Mesenteric fat pad (tissue), 1 donor: ENCODE data around the gene TSC22D1. TPM values are rescaled to one million over a fixed set of nuclear protein-coding genes. Genes with fewer than 3 reads are reported as not detected.
A peak's percentile ranks its signal among the peaks of the same experiment; 100 is the strongest.
"Not testable (repeated sequence)": the region's sequence is repeated elsewhere in the genome, so short reads cannot be mapped to it uniquely, and the experiment has no call there.

ENCODE experiments used
- DNase-seq: peaks from one replicate; pipeline ENCODE4 v3.0.0-alpha.2; 2020; ENCODE audit warnings: low spot score
- long read RNA-seq: library from polyadenylated mRNA; unstranded; transcript quantifications from one replicate; pipeline ENCODE4 v2.0.0, GENCODE V29; 2020
- total RNA-seq: library from RNA; stranded (reverse); fragmentation: NEBNext Ultra II Directional; extraction: Animal tissue kit (Norgen Biotek cat#: 25700); gene quantifications from one replicate; pipeline ENCODE4 v1.2.1, GENCODE V29; 2021
- donor health status: DM: yes; HTN: yes; CAD: no.

Gene TSC22D1
- total RNA-seq = 82.0 TPM
- long read RNA-seq, full-length matches to known transcripts = 456 of 472 reads
- long read RNA-seq, partial matches to known transcripts = 1 of 472 reads
- long read RNA-seq, other reads (novel, unspliced or antisense) = 15 of 472 reads

DNA sequence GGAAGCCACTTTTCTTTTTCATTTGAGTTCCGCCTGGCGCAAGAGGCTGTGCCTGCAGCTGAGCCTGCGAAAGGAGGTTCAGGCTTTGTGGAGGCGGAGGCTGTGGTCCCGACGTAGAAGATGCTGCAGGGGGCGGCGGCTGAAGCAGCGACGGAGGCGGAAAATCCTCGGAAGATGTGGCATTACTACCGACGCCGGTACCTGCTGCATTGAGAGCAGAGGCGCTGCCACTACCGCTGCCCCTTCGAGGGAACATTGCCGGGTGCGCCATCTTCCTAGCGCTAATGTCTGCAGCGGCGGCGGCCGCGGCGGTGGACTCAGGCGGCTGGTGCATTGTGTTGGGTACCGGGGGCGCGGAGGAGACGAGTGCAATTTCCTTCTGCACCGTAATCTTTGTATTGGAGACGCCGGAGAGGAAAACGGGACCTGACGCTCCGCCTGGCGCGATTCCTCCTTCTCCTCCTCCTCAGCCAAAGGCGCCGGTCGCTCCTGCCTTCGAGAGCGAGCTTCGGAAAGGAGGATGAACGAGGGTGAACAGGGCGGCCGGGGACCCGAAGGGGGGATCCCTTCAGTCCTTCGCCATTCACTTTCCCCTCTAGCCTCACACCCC lies at the start of gene TSC22D1:
TSS of gene TSC22D1 (minus strand) at position 590 of the 610 bp plus-strand sequence. CDS start at position 334, 256 bp downstream.
- DNase-seq = peak; percentile 89

- no peak for DNase-seq
Observed at GRCh38 chr13:44622708-44623107, 46.6 kb upstream of the TSC22D1 start.

GRCh38 chr13:44622261-44622660 lies 46.1 kb upstream of the TSC22D1 start:
- DNase-seq = no peak

GRCh38 chr13:44620057-44620456 lies 43.9 kb upstream of the TSC22D1 start:
- DNase-seq = no peak

- no peak for DNase-seq
Observed at GRCh38 chr13:44619651-44620050, 43.5 kb upstream of the TSC22D1 start.

- DNase-seq = no peak
Observed at GRCh38 chr13:44618326-44618725, 42.2 kb upstream of the TSC22D1 start.

DNA sequence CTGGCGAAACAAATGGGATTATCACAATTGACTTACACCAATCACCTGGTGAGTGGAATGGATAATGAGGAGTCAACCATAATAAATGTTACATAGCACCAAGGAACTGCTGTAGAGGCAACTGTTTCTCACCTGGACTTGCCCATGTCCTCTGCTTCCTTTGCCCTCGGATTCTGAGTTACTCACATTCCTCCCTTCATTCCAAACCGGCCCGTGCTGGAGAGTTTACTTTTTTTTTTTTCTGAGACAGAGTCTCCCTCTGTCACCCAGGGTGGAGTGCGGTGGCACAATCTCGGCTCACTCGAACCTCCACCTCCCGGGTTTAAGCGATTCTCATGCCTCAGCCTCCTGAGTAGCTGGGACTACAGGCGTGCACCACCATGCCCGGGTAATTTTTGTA lies 41.5 kb upstream of the TSC22D1 start:
- DNase-seq = no peak

DNA sequence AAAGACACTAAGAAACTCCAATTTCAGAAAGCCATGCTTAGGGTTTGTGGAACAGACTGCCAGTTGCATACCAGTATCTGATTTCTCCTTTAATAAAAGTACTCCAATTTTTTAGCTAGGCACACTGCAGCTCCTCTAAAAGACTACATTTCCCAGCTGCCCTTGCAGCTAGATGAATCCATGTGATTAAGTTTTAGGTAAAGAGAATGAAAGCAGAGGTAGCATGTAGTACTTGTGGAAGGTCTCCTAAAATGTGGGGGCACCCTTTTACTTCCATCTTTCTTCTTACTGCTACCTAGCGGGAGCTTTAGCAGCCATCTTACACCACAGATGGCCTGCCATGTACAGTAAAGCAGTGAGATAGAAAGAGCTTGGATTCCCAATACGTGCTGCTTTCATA lies 33.0 kb upstream of the TSC22D1 start:
- DNase-seq = no peak

DNA sequence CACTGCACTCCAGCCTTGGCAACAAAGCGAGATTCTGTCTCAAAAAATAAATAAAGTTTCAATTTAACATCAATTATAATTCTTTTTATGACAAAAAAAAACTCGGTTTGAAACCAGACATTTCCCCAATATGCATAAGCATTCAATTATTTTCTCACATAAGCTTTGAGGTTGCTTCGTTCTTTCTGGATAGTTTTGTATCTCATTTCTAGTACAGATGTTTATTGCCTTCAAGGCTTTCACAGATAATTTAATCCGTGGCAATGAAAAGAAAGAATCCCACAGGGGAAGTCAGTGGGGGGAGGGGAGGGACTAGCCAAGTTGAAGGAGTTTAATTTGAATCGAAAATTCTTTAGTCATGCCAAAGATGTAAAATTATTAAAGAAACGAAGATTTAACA lies 29.6 kb upstream of the TSC22D1 start:
- no peak for DNase-seq

DNA sequence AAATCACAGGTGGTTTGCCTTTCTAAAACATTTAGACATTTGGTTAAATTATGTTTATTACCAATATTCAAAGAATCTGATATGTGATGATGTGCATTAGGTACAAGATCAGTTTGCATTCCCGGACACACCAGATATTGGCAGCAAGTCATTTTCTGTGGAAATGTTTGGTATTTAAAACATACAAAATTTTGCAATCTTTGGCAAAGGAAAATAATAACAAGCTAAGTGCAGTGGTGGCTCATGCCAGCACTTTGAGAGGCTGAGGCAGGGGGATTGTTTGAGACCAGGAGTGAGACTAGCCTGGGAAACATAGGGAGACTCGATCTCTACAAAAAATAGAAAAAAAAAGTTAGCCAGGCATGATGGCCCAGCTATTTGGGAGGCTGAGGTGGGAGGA lies 29.1 kb upstream of the TSC22D1 start:
- DNase-seq = no peak

DNA sequence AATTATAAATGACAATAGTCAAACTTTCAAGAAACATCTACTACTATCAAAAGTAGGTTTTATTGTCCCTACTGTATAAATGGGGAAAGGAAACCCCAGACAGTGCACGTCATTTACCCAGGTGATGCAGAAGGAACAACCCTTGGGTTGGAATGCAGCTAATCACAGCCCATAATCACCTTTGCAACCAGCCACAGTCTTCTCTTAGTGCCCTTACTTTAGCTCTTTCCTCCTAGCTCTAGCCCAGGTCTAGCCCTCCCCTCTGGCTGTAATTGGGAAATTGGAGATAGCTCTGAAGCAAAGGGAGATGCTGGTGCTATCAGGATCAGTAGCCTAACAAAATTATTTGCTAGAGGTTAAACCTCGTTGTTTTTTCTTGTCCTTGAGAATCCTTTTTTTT lies 25.5 kb upstream of the TSC22D1 start:
- DNase-seq = no peak

DNA sequence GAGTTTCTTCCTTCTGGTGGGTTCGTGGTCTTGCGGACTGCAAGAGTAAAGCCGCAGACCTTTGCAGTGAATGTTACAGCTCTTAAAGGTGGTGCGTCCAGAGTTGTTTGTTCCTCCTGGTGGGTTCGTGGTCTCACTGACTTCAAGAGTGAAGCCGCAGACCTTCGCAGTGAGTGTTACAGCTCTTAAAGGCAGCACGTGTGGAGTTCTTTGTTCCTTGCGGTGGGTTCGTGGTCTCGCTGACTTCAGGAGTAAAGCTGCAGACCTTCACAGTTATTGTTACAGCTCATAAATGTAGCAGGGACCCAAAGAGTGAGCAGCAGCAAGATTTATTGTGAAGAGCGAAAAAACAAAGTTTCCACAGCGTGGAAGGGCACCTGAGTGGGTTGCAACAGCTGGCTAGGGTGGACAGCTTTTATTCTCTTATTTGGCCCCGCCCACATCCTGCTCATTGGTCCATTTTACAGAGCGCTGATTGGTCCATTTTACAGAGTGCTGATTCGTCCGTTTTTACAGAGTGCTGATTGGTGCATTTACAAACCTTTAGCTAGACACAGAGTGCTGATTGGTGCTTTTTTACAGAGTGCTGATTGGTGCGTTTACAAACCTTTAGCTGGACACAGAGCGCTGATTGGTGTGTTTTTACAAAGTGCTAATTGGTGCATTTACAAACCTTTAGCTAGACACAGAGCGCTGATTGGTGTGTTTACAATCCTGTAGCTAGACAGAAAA lies 17.9 kb upstream of the TSC22D1 start:
- not testable (repeated sequence) for DNase-seq

DNA sequence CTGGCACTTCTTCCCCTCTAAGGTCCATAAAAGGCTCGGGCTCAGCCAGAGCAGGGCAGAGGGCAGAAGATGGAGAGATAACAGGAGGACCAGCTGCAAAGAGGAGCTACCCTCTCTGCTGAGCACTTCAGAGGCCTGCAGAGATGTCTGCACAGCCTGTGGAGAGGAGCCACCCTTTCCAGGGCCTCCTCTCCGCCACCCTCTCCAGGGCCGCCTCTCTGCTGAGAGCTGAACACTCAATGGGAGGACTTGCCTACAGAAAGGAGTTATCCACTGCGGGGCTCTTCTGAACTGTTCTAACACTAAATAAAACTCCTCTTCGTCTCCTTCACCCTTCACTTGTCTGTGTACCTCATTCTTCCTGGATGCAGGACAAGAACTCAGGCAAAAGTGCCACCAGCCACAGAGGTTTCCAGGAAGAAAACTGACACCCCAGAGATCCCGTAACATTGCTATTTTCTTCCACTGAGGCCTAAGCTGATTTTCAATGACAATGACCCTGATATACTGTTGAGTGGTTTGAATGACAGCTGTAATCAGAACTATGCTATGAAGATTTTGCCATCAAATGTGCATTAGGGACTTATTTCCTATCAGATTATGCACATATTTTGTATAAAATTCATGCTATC lies 16.2 kb upstream of the TSC22D1 start:
- DNase-seq = no peak

- DNase-seq = no peak
Observed at GRCh38 chr13:44591316-44591715, 15.2 kb upstream of the TSC22D1 start.

- DNase-seq = no peak
Observed at GRCh38 chr13:44583137-44583536, 7.0 kb upstream of the TSC22D1 start.

DNA sequence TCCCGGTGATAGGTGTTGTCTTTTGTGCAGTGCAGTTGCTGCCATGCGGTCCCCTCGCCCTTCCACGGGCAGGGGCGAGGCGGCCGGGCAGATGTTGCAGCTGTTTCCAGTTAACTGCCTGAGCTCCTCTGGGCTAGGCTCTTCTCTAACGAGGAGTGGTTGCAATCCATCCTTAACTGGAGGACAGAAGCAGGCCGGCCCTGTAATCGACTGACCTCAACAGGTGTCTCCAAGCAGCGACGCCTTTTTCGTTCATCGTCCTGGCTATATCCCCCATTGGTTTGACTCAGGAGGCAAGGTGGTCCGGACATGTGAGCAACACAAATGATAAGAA lies 1.9 kb upstream of the TSC22D1 start:
- DNase-seq = no peak

DNA sequence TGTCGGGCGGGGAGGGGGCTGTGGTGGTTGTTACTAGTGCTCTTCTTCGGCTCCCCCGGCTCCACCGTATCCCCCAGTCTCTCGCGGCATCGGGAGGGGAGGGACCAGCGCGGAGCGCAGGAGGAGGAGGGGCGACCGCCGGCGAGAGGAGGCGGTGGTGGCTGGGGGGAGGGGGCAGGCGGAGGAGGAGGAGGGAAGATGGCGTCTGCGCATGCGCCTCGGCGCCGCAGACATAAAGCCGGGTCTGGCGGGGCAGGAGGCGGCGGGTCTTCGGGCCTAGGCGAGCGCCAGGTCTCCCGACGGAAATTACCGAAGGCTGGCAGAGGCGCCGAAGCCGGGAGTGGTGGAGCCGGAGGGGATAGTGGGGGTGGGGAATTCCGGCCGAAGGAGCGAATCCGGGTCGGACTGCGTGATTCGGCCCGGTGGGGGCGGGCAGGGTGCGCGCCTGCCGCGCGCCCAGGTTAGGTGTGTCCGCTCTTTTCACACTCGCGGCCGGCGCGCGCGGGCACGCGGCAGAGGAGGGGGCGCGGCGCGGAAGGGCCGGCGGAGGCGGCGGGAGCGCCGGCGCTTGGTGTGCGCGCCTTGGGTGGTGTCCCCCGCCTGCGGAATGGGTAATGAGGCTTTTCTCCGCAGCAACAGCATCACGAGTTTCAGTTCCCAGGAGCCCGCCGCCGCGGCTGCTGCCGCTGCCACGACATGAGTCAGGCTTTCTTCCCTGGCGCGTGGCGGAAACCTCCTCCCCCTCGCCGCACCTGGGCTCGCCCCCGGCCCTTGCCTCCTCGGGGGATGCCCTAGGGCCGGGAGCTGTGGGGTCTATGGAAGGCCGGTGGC lies 1.3 kb upstream of the TSC22D1 start:
- peak; percentile 98 for DNase-seq

DNA sequence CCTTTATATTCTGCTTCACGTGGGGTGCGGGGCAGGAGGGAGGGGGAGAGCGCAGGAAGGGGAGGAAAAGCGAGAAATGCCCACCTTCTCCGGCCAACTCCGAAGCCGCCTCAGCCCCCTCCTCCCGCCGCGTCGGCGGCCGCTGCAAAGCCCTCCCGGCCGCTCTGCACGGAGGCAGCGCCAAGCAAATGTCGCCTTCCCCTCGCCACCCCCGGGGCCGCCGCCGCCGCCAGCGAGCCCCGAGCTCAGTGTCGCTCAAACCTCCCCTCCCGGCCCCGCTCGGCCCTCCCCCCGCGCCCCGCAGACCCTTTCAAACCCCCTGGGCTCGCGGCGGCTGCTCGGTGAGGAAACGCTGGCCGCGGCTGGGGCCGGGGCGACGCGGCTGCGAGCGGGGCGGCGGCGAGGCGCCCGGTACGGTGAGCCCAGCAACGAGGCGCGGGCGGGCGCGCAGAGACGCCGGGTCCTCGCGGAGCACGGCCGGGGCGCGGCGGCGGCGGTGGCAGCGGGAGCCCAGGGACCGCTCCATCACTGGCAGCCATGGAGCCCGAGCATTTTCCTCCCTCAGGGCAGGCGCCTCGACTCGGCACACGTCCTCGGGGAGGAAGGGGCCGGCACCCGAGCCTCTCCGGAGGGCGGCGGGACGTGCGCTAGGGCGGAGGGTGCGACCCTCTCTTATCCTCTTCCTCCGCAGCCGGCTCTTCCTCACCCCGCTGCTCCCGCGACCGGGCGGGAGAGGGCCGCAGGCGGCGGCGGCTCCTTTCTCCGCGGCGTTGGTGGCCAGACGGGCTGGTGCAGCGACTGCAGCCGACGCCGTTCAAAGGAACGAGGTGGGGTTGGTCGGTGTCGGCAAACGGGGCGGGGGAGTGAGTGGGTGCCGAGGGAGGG lies 463 bp upstream of the TSC22D1 start:
- DNase-seq = no peak

GRCh38 chr13:44575035-44575434 lies 1.1 kb downstream of the TSC22D1 start:
- no peak for DNase-seq

GRCh38 chr13:44574466-44574855 lies 1.7 kb downstream of the TSC22D1 start:
- DNase-seq = peak; percentile 26
